BLaER1 treated with 17β-estradiol and CSF1 and Interleukin-3, amounts not matched to agents 10 nM and 100 nM (cell line): ENCODE data around the gene TPST1.
A peak's percentile ranks its signal among the peaks of the same experiment; 100 is the strongest.
"Not testable (repeated sequence)": the region's sequence is repeated elsewhere in the genome, so short reads cannot be mapped to it uniquely, and the experiment has no call there.

Source experiments
- H3K27ac ChIP-seq, 11 experiments: shearing (Covaris generic); formaldehyde crosslinking; 2 replicates each; pipeline ENCODE4 v1.8.1; 2022
- H3K27me3 ChIP-seq, 11 experiments: shearing (Covaris generic); formaldehyde crosslinking; 2 replicates each; pipeline ENCODE4 v1.8.1; 2022
- H3K36me3 ChIP-seq, 11 experiments: shearing (Covaris generic); formaldehyde crosslinking; 2 replicates each; pipeline ENCODE4 v1.8.1; 2022
- H3K4me1 ChIP-seq, 10 experiments: shearing (Covaris generic); formaldehyde crosslinking; 2 replicates each; pipeline ENCODE4 v1.8.1; 2022
- H3K4me2 ChIP-seq, 11 experiments: shearing (Covaris generic); formaldehyde crosslinking; 2 replicates each; pipeline ENCODE4 v1.8.1; 2022
- H3K4me3 ChIP-seq, 10 experiments: shearing (Covaris generic); formaldehyde crosslinking; 2 replicates each; pipeline ENCODE4 v1.8.1; 2022
- H3K9ac ChIP-seq, 11 experiments: shearing (Covaris generic); formaldehyde crosslinking; 2 replicates each; pipeline ENCODE4 v1.8.1; 2022
- H3K9me3 ChIP-seq, 11 experiments: shearing (Covaris generic); formaldehyde crosslinking; replicated peaks in 1 of 11; 2 replicates each; pipeline ENCODE4 v1.8.1; 2022
- H4K20me1 ChIP-seq, 11 experiments: shearing (Covaris generic); formaldehyde crosslinking; 2 replicates each; pipeline ENCODE4 v1.8.1; 2022
- Cebpa-rat ChIP-seq, 11 experiments: shearing (Covaris generic); IDR thresholded peaks; 2 replicates each; pipeline ENCODE4 v1.8.1; 2022

The TPST1 gene

GRCh38 chr7:66310620-66311019 lies 105.5 kb downstream of the TPST1 start:
- Histone ChIP-seq H3K9ac (no peak overlapping the region), H3K27ac (no peak overlapping the region), H3K4me2 (peak overlapping the region in 1 of 11 experiments; percentile 22; a peak in 1 of 22 replicates), H3K4me3 (no peak overlapping the region), H3K36me3 (peaks cover 0 to 27% (median 0%) of the 10 kb centered on the region in 11 experiments; a peak in 3 of 22 replicates), H4K20me1 (no peaks in the 10 kb centered on the region), H3K27me3 (no peaks in the 10 kb centered on the region), H3K9me3 (no peaks in the 10 kb centered on the region), H3K4me1 (peaks cover 0 to 41% (median 8%) of the 10 kb centered on the region in 10 experiments; a peak in 10 of 20 replicates)
- no peak for TF ChIP-seq Cebpa-rat (IDR thresholded peaks at IDR 0.05)

- H3K27ac ChIP-seq: no peak overlapping the region
- no peaks in the 10 kb centered on the region; a peak in 1 of 22 replicates for H3K9me3 ChIP-seq
- H3K27me3 ChIP-seq: no peaks in the 10 kb centered on the region
- no peak overlapping the region for H3K9ac ChIP-seq
- peaks cover 0 to 15% (median 0%) of the 10 kb centered on the region in 10 experiments; a peak in 5 of 20 replicates for H3K4me1 ChIP-seq
- no peak overlapping the region for H3K4me2 ChIP-seq
- peaks cover 0 to 12% (median 0%) of the 10 kb centered on the region in 11 experiments; a peak in 2 of 22 replicates for H3K36me3 ChIP-seq
- H3K4me3 ChIP-seq: no peak overlapping the region
- no peak for TF ChIP-seq Cebpa-rat (IDR thresholded peaks at IDR 0.05)
- H4K20me1 ChIP-seq: no peaks in the 10 kb centered on the region
These were observed 108.9 kb downstream of the TPST1 start for GRCh38 chr7:66313886-66314568.

GRCh38 chr7:66315192-66315591 lies 110.1 kb downstream of the TPST1 start:
- H3K9ac ChIP-seq: no peak overlapping the region
- H4K20me1 ChIP-seq: no peaks in the 10 kb centered on the region
- H3K4me3 ChIP-seq: no peak overlapping the region
- no peak overlapping the region for H3K27ac ChIP-seq
- H3K36me3 ChIP-seq: peaks cover 0 to 9% (median 0%) of the 10 kb centered on the region in 11 experiments; a peak in 2 of 22 replicates
- H3K27me3 ChIP-seq: no peaks in the 10 kb centered on the region
- H3K4me2 ChIP-seq: no peak overlapping the region
- H3K9me3 ChIP-seq: peaks cover 0 to 6% (median 0%) of the 10 kb centered on the region in 11 experiments; a peak in 5 of 22 replicates
- no peak for TF ChIP-seq Cebpa-rat (IDR thresholded peaks at IDR 0.05)
- H3K4me1 ChIP-seq: peaks cover 0 to 4% (median 0%) of the 10 kb centered on the region in 10 experiments; a peak in 4 of 20 replicates

GRCh38 chr7:66319407-66319979 lies 114.4 kb downstream of the TPST1 start:
- no peak overlapping the region for H3K4me2 ChIP-seq
- H3K4me3 ChIP-seq: no peak overlapping the region
- peaks cover 0 to 3% (median 2%) of the 10 kb centered on the region in 10 experiments; a peak in 12 of 20 replicates for H3K4me1 ChIP-seq
- no peak for TF ChIP-seq Cebpa-rat (IDR thresholded peaks at IDR 0.05)
- H3K36me3 ChIP-seq: peaks cover 0 to 26% (median 9%) of the 10 kb centered on the region in 11 experiments; a peak in 10 of 22 replicates
- H3K27ac ChIP-seq: no peak overlapping the region
- H3K9me3 ChIP-seq: peaks cover 18 to 41% (median 22%) of the 10 kb centered on the region in 11 experiments
- H3K9ac ChIP-seq: no peak overlapping the region
- H4K20me1 ChIP-seq: no peaks in the 10 kb centered on the region
- no peaks in the 10 kb centered on the region for H3K27me3 ChIP-seq

GRCh38 chr7:66321283-66321682 lies 116.1 kb downstream of the TPST1 start:
- Histone ChIP-seq H3K4me1 (peaks cover 0 to 21% (median 18%) of the 10 kb centered on the region in 10 experiments; a peak in 15 of 20 replicates), H3K27me3 (no peaks in the 10 kb centered on the region), H4K20me1 (no peaks in the 10 kb centered on the region), H3K27ac (no peak overlapping the region), H3K36me3 (peaks cover 0 to 26% (median 9%) of the 10 kb centered on the region in 11 experiments; a peak in 10 of 22 replicates), H3K9me3 (peaks cover 18 to 49% (median 22%) of the 10 kb centered on the region in 11 experiments), H3K4me2 (no peak overlapping the region), H3K9ac (no peak overlapping the region), H3K4me3 (no peak overlapping the region)
- no peak for TF ChIP-seq Cebpa-rat (IDR thresholded peaks at IDR 0.05)

- Histone ChIP-seq H3K9me3 (peaks cover 18 to 49% (median 22%) of the 10 kb centered on the region in 11 experiments), H3K4me2 (no peak overlapping the region), H3K4me1 (peaks cover 8 to 33% (median 26%) of the 10 kb centered on the region in 10 experiments; a peak in 18 of 20 replicates), H3K9ac (no peak overlapping the region), H4K20me1 (no peaks in the 10 kb centered on the region), H3K27me3 (no peaks in the 10 kb centered on the region), H3K36me3 (peaks cover 0 to 26% (median 9%) of the 10 kb centered on the region in 11 experiments; a peak in 10 of 22 replicates), H3K4me3 (no peak overlapping the region), H3K27ac (no peak overlapping the region)
- TF ChIP-seq Cebpa-rat (IDR thresholded peaks at IDR 0.05): no peak
These were observed 118.1 kb downstream of the TPST1 start for GRCh38 chr7:66323114-66323796.

GRCh38 chr7:66324985-66325384 lies 119.9 kb downstream of the TPST1 start:
- H3K4me1 ChIP-seq: peaks cover 8 to 33% (median 26%) of the 10 kb centered on the region in 10 experiments; a peak in 18 of 20 replicates
- not testable (repeated sequence) for H3K9ac ChIP-seq, H3K27me3 ChIP-seq, H3K4me3 ChIP-seq, H4K20me1 ChIP-seq
- H3K9me3 ChIP-seq: peaks cover 18 to 44% (median 22%) of the 10 kb centered on the region in 11 experiments
- H3K4me2 ChIP-seq: peak overlapping the region in 7 of 11 experiments; percentile 4 to 36 (median 30); a peak in 10 of 22 replicates
- H3K36me3 ChIP-seq: peaks cover 0 to 26% (median 9%) of the 10 kb centered on the region in 11 experiments; a peak in 10 of 22 replicates
- peak overlapping the region in 7 of 11 experiments; percentile 0 to 38 (median 25); a peak in 7 of 22 replicates for H3K27ac ChIP-seq

GRCh38 chr7:66326501-66327215 lies 121.5 kb downstream of the TPST1 start:
- Histone ChIP-seq H3K27ac (peak overlapping the region in 6 of 11 experiments; percentile 8 to 54 (median 32); a peak in 9 of 22 replicates), H3K4me2 (peak overlapping the region in 8 of 11 experiments; percentile 10 to 65 (median 30); a peak in 14 of 22 replicates), H4K20me1 (no peaks in the 10 kb centered on the region), H3K36me3 (peaks cover 0 to 22% (median 4%) of the 10 kb centered on the region in 11 experiments; a peak in 9 of 22 replicates), H3K27me3 (no peaks in the 10 kb centered on the region), H3K9me3 (peaks cover 5 to 28% (median 8%) of the 10 kb centered on the region in 11 experiments; a peak in 18 of 22 replicates), H3K4me3 (no peak overlapping the region), H3K4me1 (peaks cover 8 to 37% (median 27%) of the 10 kb centered on the region in 10 experiments; a peak in 18 of 20 replicates), H3K9ac (no peak overlapping the region)
- TF ChIP-seq Cebpa-rat (IDR thresholded peaks at IDR 0.05): no peak
